HEK293 (cell line): Measurements from ENCODE around the gene TXN.

Experiments used
- CTCF ChIA-PET: fragments of 350-600 bp; formaldehyde crosslinking; extraction: SDS; loops from one replicate; lab custom pipeline; 2021; ENCODE audit warnings: antibody characterized with exemption; lab: Yijun Ruan, JAX
- POLR2A ChIA-PET: fragments of 300-600 bp; formaldehyde crosslinking; extraction: SDS; loops from one replicate; lab custom pipeline; 2020; ENCODE audit warnings: antibody characterized with exemption, inconsistent platforms; lab: Yijun Ruan, JAX
- H3K27ac ChIP-seq: fragments of 200-500 bp; sonication (Bioruptor generic); 2 replicates; pipeline ENCODE4 v1.5.1; 2014; ENCODE audit warnings: low read depth, low read length, control low read depth, inconsistent platforms; ENCODE audit errors: extremely low read depth
- H3K36me3 ChIP-seq, 2 experiments: fragments of 200-500 bp in 1 of 2; sonication (Bioruptor generic) in 1 of 2; 1 replicate in 1 of 2; 2 replicates in 1 of 2; pipeline ENCODE4 v1.5.1; 2014 to 2017; ENCODE audit warnings: inconsistent platforms in 2 of 2, low read length in 2 of 2; ENCODE audit not compliant: control insufficient read depth in 2 of 2, insufficient read depth in 1 of 2
- H3K4me1 ChIP-seq: fragments of 200-500 bp; sonication (Bioruptor generic); 2 replicates; pipeline ENCODE4 v1.5.1; 2014; ENCODE audit warnings: mild to moderate bottlenecking, low read length, inconsistent platforms; ENCODE audit not compliant: control insufficient read depth, insufficient read depth
- H3K4me3 ChIP-seq: 2 replicates; pipeline ENCODE4 v1.5.1; 2011; ENCODE audit warnings: low read depth, mild to moderate bottlenecking, control low read depth, low read length, moderate library complexity
- H3K9me3 ChIP-seq: fragments of 200-500 bp; sonication (Bioruptor generic); 2 replicates; pipeline ENCODE4 v1.5.1; 2014; ENCODE audit warnings: low read depth, low read length, inconsistent platforms; ENCODE audit not compliant: control insufficient read depth, insufficient read depth
- HOXA7 ChIP-seq: sonication (generic); formaldehyde crosslinking; IDR thresholded peaks from 2 replicates; pipeline ENCODE4 v1.8.1; 2022; ENCODE audit warnings: missing genetic modification reagents, borderline replicate concordance
- HOXD13 ChIP-seq: sonication (generic); formaldehyde crosslinking; IDR thresholded peaks from 2 replicates; pipeline ENCODE4 v1.8.0; 2022; ENCODE audit warnings: missing genetic modification reagents, borderline replicate concordance
- MEIS1 ChIP-seq: sonication (generic); formaldehyde crosslinking; IDR thresholded peaks from 2 replicates; pipeline ENCODE4 v1.8.1; 2022; ENCODE audit warnings: missing genetic modification reagents, mild to moderate bottlenecking, borderline replicate concordance
- PATZ1 ChIP-seq: fragments of 450-650 bp; formaldehyde crosslinking; IDR thresholded peaks from 2 replicates; pipeline ENCODE4 v1.5.1; 2016; ENCODE audit warnings: missing biosample characterization, missing genetic modification characterization
- RBAK ChIP-seq: fragments of 450-650 bp; formaldehyde crosslinking; IDR thresholded peaks from 2 replicates; pipeline ENCODE4 v1.5.1; 2016; ENCODE audit warnings: missing biosample characterization, missing genetic modification characterization
- REPIN1 ChIP-seq: fragments of 450-650 bp; formaldehyde crosslinking; IDR thresholded peaks from 2 replicates; pipeline ENCODE4 v1.5.1; 2017; ENCODE audit warnings: missing biosample characterization, missing genetic modification characterization, low read depth
- ZNF157 ChIP-seq: fragments of 450-650 bp; formaldehyde crosslinking; IDR thresholded peaks from 2 replicates; pipeline ENCODE4 v1.5.1; 2016; ENCODE audit warnings: missing biosample characterization, missing genetic modification characterization
- ZNF175 ChIP-seq: fragments of 450-650 bp; formaldehyde crosslinking; IDR thresholded peaks from 2 replicates; pipeline ENCODE4 v1.5.1; 2016; ENCODE audit warnings: missing biosample characterization, missing genetic modification characterization
- ZNF202 ChIP-seq: fragments of 450-650 bp; formaldehyde crosslinking; IDR thresholded peaks from 2 replicates; pipeline ENCODE4 v1.5.1; 2016; ENCODE audit warnings: missing biosample characterization, missing genetic modification characterization, borderline replicate concordance
- ZNF214 ChIP-seq: fragments of 450-650 bp; formaldehyde crosslinking; IDR thresholded peaks from 2 replicates; pipeline ENCODE4 v1.5.1; 2017; ENCODE audit warnings: missing biosample characterization, mild to moderate bottlenecking, missing genetic modification characterization, borderline replicate concordance
- ZNF239 ChIP-seq: fragments of 450-650 bp; formaldehyde crosslinking; IDR thresholded peaks from 2 replicates; pipeline ENCODE4 v1.5.1; 2016; ENCODE audit warnings: missing biosample characterization, missing genetic modification characterization
- ZNF404 ChIP-seq: fragments of 450-650 bp; formaldehyde crosslinking; IDR thresholded peaks from 2 replicates; pipeline ENCODE4 v1.5.1; 2017; ENCODE audit warnings: missing biosample characterization, missing genetic modification characterization
- ZNF426 ChIP-seq: fragments of 450-650 bp; formaldehyde crosslinking; IDR thresholded peaks from 2 replicates; pipeline ENCODE4 v1.5.1; 2017; ENCODE audit warnings: missing biosample characterization, missing genetic modification characterization, mild to moderate bottlenecking, inconsistent platforms, moderate library complexity
- ZNF621 ChIP-seq: fragments of 450-650 bp; formaldehyde crosslinking; IDR thresholded peaks from 2 replicates; pipeline ENCODE4 v1.5.1; 2017; ENCODE audit warnings: missing biosample characterization, missing genetic modification characterization
- ZNF692 ChIP-seq: fragments of 450-650 bp; formaldehyde crosslinking; IDR thresholded peaks from 2 replicates; pipeline ENCODE4 v1.5.1; 2016; ENCODE audit warnings: missing biosample characterization, missing genetic modification characterization
- TF ChIP-seq, protein P1 (sequence below): fragments of 450-650 bp; formaldehyde crosslinking; conservative IDR thresholded peaks from 2 replicates; pipeline ENCODE4 v1.5.1; 2016; ENCODE audit warnings: low read depth, missing biosample characterization, missing genetic modification characterization
- TF ChIP-seq, protein P2 (sequence below): fragments of 450-650 bp; formaldehyde crosslinking; IDR thresholded peaks from 2 replicates; pipeline ENCODE4 v1.5.1; 2016; ENCODE audit warnings: missing biosample characterization, missing genetic modification characterization, borderline replicate concordance
- TF ChIP-seq, protein P3 (sequence below): fragments of 450-650 bp; formaldehyde crosslinking; IDR thresholded peaks from 2 replicates; pipeline ENCODE4 v1.5.1; 2016; ENCODE audit warnings: missing biosample characterization, missing genetic modification characterization, low read depth
- TF ChIP-seq, protein P4 (sequence below): fragments of 450-650 bp; formaldehyde crosslinking; IDR thresholded peaks from 2 replicates; pipeline ENCODE4 v1.5.1; 2016; ENCODE audit warnings: missing biosample characterization, missing genetic modification characterization

The TXN gene

DNA sequence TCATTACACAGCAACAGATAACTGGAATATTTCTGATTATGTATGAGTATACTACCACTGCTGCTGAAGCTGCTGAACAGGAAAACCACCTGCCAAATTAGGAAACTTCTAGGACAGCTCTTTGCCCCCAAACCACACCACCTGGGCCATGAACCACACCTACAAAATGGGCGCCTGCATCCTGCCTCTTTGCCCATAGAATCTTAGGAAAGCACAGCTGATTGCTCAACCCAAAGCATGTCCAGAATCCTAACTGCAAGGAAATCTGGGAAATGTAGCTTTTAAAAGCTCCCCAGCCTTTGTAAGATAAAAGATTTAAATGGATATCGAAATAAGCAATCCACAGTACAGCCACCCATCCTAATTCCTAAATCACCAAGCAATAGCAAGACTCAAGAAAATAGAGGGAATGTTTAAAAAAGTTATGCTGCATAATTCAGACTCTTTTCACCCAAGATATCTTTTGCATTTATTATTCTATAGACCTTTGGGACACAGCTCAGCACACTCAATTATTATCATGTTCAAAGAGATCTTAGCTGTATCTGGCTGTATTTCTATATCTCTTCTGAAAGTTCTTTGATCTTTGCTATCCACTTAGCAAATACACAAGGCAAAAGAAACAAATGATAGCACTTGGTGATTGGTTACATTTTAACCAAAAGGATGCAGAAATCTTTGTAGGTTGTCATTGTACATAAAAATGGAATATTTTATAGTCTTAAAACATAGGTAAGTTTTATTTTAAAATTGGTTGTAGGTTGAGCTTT is 41.5 kb downstream of the TXN start:
- no peaks in the 10 kb centered on the region for H3K36me3 ChIP-seq
- CTCF ChIA-PET = interaction anchor here (0.8 to 8.1 kb wide), 3 partner anchors 29 to 409 kb away, joined by 6 to 112 read pairs (median 7); no protein-coding TSS in a partner anchor
- no peaks in the 10 kb centered on the region for H3K9me3 ChIP-seq
- POLR2A ChIA-PET = interaction anchor here (1.0 kb wide), 1 partner anchor 42 kb away, joined by 8 read pairs; the partner anchor contains the start of gene TXN
- no peaks in the 10 kb centered on the region for H3K4me1 ChIP-seq
- no peak for TF ChIP-seq ZNF214 (tag by site-specific recombination)
- TF ChIP-seq ZNF239 (tag by site-specific recombination) = no peak
- TF ChIP-seq HOXA7 (CRISPR knock-in tag) = no peak
- TF ChIP-seq ZNF621 = no peak
- no peak for TF ChIP-seq ZNF157 (tag by site-specific recombination)
- no peak for TF ChIP-seq RBAK (tag by site-specific recombination)
- TF ChIP-seq ZNF692 (tag by site-specific recombination) = no peak
- no peak for TF ChIP-seq REPIN1 (tag by site-specific recombination)
- TF ChIP-seq ZNF404 (tag by site-specific recombination) = no peak
- no peak for TF ChIP-seq MEIS1 (CRISPR knock-in tag)
- TF ChIP-seq PATZ1 (tag by site-specific recombination) = no peak
- TF ChIP-seq, protein P1, sequence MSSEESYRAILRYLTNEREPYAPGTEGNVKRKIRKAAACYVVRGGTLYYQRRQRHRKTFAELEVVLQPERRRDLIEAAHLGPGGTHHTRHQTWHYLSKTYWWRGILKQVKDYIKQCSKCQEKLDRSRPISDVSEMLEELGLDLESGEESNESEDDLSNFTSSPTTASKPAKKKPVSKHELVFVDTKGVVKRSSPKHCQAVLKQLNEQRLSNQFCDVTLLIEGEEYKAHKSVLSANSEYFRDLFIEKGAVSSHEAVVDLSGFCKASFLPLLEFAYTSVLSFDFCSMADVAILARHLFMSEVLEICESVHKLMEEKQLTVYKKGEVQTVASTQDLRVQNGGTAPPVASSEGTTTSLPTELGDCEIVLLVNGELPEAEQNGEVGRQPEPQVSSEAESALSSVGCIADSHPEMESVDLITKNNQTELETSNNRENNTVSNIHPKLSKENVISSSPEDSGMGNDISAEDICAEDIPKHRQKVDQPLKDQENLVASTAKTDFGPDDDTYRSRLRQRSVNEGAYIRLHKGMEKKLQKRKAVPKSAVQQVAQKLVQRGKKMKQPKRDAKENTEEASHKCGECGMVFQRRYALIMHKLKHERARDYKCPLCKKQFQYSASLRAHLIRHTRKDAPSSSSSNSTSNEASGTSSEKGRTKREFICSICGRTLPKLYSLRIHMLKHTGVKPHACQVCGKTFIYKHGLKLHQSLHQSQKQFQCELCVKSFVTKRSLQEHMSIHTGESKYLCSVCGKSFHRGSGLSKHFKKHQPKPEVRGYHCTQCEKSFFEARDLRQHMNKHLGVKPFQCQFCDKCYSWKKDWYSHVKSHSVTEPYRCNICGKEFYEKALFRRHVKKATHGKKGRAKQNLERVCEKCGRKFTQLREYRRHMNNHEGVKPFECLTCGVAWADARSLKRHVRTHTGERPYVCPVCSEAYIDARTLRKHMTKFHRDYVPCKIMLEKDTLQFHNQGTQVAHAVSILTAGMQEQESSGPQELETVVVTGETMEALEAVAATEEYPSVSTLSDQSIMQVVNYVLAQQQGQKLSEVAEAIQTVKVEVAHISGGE = no peak
- TF ChIP-seq ZNF426 = no peak
- TF ChIP-seq ZNF202 (tag by site-specific recombination) = no peak
- no peak overlapping the region for H3K4me3 ChIP-seq
- no peak overlapping the region for H3K27ac ChIP-seq

- Histone ChIP-seq H3K4me3 (no peak overlapping the region), H3K4me1 (no peaks in the 10 kb centered on the region), H3K9me3 (no peaks in the 10 kb centered on the region), H3K27ac (no peak overlapping the region), H3K36me3 (no peaks in the 10 kb centered on the region)
- ChIA-PET CTCF (interaction anchor here (0.8 to 8.1 kb wide), 3 partner anchors 29 to 410 kb away, joined by 6 to 112 read pairs (median 7); no protein-coding TSS in a partner anchor), POLR2A (interaction anchor here (1.0 kb wide), 1 partner anchor 42 kb away, joined by 8 read pairs; the partner anchor contains the start of gene TXN)
- TF ChIP-seq, protein P2, sequence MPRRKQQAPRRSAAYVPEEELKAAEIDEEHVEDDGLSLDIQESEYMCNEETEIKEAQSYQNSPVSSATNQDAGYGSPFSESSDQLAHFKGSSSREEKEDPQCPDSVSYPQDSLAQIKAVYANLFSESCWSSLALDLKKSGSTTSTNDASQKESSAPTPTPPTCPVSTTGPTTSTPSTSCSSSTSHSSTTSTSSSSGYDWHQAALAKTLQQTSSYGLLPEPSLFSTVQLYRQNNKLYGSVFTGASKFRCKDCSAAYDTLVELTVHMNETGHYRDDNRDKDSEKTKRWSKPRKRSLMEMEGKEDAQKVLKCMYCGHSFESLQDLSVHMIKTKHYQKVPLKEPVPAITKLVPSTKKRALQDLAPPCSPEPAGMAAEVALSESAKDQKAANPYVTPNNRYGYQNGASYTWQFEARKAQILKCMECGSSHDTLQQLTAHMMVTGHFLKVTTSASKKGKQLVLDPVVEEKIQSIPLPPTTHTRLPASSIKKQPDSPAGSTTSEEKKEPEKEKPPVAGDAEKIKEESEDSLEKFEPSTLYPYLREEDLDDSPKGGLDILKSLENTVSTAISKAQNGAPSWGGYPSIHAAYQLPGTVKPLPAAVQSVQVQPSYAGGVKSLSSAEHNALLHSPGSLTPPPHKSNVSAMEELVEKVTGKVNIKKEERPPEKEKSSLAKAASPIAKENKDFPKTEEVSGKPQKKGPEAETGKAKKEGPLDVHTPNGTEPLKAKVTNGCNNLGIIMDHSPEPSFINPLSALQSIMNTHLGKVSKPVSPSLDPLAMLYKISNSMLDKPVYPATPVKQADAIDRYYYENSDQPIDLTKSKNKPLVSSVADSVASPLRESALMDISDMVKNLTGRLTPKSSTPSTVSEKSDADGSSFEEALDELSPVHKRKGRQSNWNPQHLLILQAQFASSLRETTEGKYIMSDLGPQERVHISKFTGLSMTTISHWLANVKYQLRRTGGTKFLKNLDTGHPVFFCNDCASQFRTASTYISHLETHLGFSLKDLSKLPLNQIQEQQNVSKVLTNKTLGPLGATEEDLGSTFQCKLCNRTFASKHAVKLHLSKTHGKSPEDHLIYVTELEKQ = no peak
- TF ChIP-seq, protein P3, sequence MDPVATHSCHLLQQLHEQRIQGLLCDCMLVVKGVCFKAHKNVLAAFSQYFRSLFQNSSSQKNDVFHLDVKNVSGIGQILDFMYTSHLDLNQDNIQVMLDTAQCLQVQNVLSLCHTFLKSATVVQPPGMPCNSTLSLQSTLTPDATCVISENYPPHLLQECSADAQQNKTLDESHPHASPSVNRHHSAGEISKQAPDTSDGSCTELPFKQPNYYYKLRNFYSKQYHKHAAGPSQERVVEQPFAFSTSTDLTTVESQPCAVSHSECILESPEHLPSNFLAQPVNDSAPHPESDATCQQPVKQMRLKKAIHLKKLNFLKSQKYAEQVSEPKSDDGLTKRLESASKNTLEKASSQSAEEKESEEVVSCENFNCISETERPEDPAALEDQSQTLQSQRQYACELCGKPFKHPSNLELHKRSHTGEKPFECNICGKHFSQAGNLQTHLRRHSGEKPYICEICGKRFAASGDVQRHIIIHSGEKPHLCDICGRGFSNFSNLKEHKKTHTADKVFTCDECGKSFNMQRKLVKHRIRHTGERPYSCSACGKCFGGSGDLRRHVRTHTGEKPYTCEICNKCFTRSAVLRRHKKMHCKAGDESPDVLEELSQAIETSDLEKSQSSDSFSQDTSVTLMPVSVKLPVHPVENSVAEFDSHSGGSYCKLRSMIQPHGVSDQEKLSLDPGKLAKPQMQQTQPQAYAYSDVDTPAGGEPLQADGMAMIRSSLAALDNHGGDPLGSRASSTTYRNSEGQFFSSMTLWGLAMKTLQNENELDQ (tag by site-specific recombination) = no peak
- TF ChIP-seq HOXD13 (CRISPR knock-in tag) (no peak), ZNF175 (tag by site-specific recombination) (no peak)
- TF ChIP-seq, protein P4, sequence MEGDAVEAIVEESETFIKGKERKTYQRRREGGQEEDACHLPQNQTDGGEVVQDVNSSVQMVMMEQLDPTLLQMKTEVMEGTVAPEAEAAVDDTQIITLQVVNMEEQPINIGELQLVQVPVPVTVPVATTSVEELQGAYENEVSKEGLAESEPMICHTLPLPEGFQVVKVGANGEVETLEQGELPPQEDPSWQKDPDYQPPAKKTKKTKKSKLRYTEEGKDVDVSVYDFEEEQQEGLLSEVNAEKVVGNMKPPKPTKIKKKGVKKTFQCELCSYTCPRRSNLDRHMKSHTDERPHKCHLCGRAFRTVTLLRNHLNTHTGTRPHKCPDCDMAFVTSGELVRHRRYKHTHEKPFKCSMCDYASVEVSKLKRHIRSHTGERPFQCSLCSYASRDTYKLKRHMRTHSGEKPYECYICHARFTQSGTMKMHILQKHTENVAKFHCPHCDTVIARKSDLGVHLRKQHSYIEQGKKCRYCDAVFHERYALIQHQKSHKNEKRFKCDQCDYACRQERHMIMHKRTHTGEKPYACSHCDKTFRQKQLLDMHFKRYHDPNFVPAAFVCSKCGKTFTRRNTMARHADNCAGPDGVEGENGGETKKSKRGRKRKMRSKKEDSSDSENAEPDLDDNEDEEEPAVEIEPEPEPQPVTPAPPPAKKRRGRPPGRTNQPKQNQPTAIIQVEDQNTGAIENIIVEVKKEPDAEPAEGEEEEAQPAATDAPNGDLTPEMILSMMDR = no peak
These were observed 42.2 kb downstream of the TXN start for GRCh38 chr9:110214090-110214489.
